GM18526 (cell line): ENCODE data around the gene CA11.

Experiments used
- POLR2A ChIP-seq: IDR thresholded peaks from 3 replicates; pipeline ENCODE4 v1.6.1; 2011; ENCODE audit not compliant: insufficient read length; ENCODE audit errors: extremely low read depth

CA11 gene

GRCh38 chr19:48615231-48616040 lies 30.6 kb downstream of the CA11 start:
- no peak for TF ChIP-seq POLR2A

GRCh38 chr19:48614436-48615230 lies 31.4 kb downstream of the CA11 start, which contains the start of gene FAM83E:
FAM83E (minus strand) TSS chr19:48615076; CDS start chr19:48613372, 1,704 bp downstream.
- peak; percentile 43 for TF ChIP-seq POLR2A

GRCh38 chr19:48613852-48614435 lies 32.0 kb downstream of the CA11 start:
- TF ChIP-seq POLR2A = no peak

GRCh38 chr19:48613024-48613851 lies 32.7 kb downstream of the CA11 start:
- TF ChIP-seq POLR2A = peak; percentile 29

- no peak for TF ChIP-seq POLR2A
Measured at GRCh38 chr19:48611872-48612271, 34.1 kb downstream of the CA11 start.

GRCh38 chr19:48609571-48610108 lies 36.3 kb downstream of the CA11 start:
- no peak for TF ChIP-seq POLR2A

GRCh38 chr19:48608798-48609263 lies 37.2 kb downstream of the CA11 start:
- no peak for TF ChIP-seq POLR2A

- no peak for TF ChIP-seq POLR2A
Measured at GRCh38 chr19:48607359-48607755, 38.6 kb downstream of the CA11 start.

- no peak for TF ChIP-seq POLR2A
Measured at GRCh38 chr19:48606463-48607358, 39.3 kb downstream of the CA11 start, which contains the start of gene SPACA4. SPACA4 (plus strand) TSS chr19:48606742; CDS start chr19:48606979, 237 bp downstream.

- TF ChIP-seq POLR2A = no peak
Measured at GRCh38 chr19:48603850-48604249, 42.1 kb downstream of the CA11 start.

- TF ChIP-seq POLR2A = no peak
Measured at GRCh38 chr19:48603449-48603848, 42.5 kb downstream of the CA11 start.

GRCh38 chr19:48603001-48603400 lies 43.0 kb downstream of the CA11 start:
- no peak for TF ChIP-seq POLR2A

- no peak for TF ChIP-seq POLR2A
Measured at GRCh38 chr19:48600679-48601417, 45.1 kb downstream of the CA11 start.
